Erythroblast (primary cell): ENCODE measurements around the gene GNAI2.

ENCODE experiments used
- GATA1 ChIP-seq: IDR thresholded peaks from 2 replicates; pipeline ENCODE4 v1.6.1; 2011; ENCODE audit warnings: low read depth, mild to moderate bottlenecking, control low read depth, low read length, moderate library complexity
- POLR2A ChIP-seq: IDR thresholded peaks from 2 replicates; pipeline ENCODE4 v1.6.1; 2011; ENCODE audit warnings: mild to moderate bottlenecking, low read length

DNA sequence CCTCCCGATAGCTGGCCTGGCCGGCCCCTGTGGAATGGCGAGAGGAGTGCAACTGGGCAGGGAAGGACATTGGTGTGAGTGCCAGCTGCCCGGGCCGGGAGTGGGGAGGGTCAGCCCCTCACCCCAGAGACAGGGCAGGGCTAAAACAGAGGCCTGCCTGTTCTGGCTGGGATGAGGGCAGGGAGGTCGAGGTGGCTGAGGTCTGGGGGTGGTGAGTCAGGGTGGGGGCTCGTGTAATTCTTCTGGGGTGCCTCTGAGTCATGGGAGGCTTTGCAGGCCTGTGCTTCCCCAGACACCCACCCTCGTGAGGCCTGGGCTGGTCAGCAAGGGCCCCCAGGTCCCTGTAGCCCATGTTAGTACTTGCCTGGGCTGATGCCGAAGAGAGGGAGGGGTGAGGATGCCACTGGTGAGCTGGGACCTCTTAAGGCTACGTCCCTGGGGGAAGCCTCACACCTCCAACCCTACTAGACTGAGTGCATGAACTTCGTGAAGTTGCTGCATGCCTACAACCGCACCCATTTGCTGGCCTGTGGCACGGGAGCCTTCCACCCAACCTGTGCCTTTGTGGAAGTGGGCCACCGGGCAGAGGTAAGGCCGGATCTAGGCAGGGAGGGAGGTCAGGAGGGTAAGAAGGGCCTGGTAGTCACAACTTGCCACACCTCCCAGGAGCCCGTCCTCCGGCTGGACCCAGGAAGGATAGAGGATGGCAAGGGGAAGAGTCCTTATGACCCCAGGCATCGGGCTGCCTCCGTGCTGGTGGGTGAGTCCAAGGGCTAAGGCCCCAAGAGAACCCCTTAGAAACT is 34.6 kb downstream of the GNAI2 start:
- TF ChIP-seq POLR2A (no peak), GATA1 (no peak)
